ENCODE measurements around the gene NAGS. TPM values are rescaled to one million over a fixed set of nuclear protein-coding genes. Genes with fewer than 3 reads are reported as not detected.

The NAGS gene
- total and polyA plus RNA-seq, 2 experiments from 2014 or later: 4.2 to 7.2 TPM

GRCh38 chr17:43976963-43977837, 27.2 kb upstream of the NAGS start (continued):
- TF ChIP-seq REST (IDR thresholded peaks at IDR 0.05; ENCODE audit: unreplicated experiment) (no peak), ZNF462 (CRISPR knock-in tag; IDR thresholded peaks at IDR 0.05) (no peak), ZNF114 (CRISPR knock-in tag; IDR thresholded peaks at IDR 0.05) (no peak)

- Mint-ChIP-seq H3K4me3 (no peak overlapping the region), H3K27ac (no peak overlapping the region), H3K4me1 (no peaks in the 10 kb centered on the region), H3K36me3 (ENCODE audit: low read depth) (no peaks in the 10 kb centered on the region), H3K9me3 (no peaks in the 10 kb centered on the region), H3K27me3 (ENCODE audit: insufficient read depth, low read depth, poor library complexity) (peaks cover 12% of the 10 kb centered on the region)
- H3K36me3 ChIP-seq (ENCODE audit: insufficient read depth): no peaks in the 10 kb centered on the region
- DNase-seq (ENCODE audit: low spot score): no peak
- peaks cover 15% of the 10 kb centered on the region for H3K27me3 ChIP-seq (ENCODE audit: insufficient read depth)
- 0 out of 2 replicates have a peak, but pooled peaks cover 3% of the 10 kb centered on the region for H3F3A ChIP-seq (replicated peaks; ENCODE audit: low read depth)
- no peak overlapping the region for H3K4me2 ChIP-seq
- no peaks in the 10 kb centered on the region; the same call in 1 of the 2 replicates for H3K4me1 ChIP-seq (ENCODE audit: insufficient read depth)
- no peak for ATAC-seq
- H3K4me3 ChIP-seq: no peak overlapping the region
- no peak overlapping the region for H3K27ac ChIP-seq (ENCODE audit: low read depth)
- H4K20me1 ChIP-seq (replicated peaks; ENCODE audit: insufficient read depth): no peaks in the 10 kb centered on the region
- no peaks in the 10 kb centered on the region for H3K79me2 ChIP-seq (replicated peaks; ENCODE audit: insufficient read depth)
- H2AFZ ChIP-seq: no peak overlapping the region
- H3K9me2 ChIP-seq (ENCODE audit: insufficient read depth): no peaks in the 10 kb centered on the region
- TF ChIP-seq CREB1 (CRISPR knock-in tag; IDR thresholded peaks at IDR 0.05; ENCODE audit: low read depth) (no peak), EZH2 (IDR thresholded peaks at IDR 0.05; ENCODE audit: low read depth, unreplicated experiment) (no peak), ZNF331 (CRISPR knock-in tag; IDR thresholded peaks at IDR 0.05; ENCODE audit: low read depth) (no peak), ETS1 (IDR thresholded peaks at IDR 0.05) (no peak)
These were observed 26.3 kb upstream of the NAGS start for GRCh38 chr17:43978078-43978477.
